Liver (tissue), 3 donors: ENCODE measurements around the gene ALX3.

Experiments
- EGR1 ChIP-seq, 2 donors: IDR thresholded peaks; 2 replicates each; pipeline ENCODE4 v1.6.1; 2016 to 2018; ENCODE audit warnings: antibody characterized with exemption in 2 of 2, low read depth in 2 of 2
- FOXA1 ChIP-seq: IDR thresholded peaks from 2 replicates; pipeline ENCODE4 v1.6.1; 2016; ENCODE audit warnings: antibody characterized with exemption
- RAD21 ChIP-seq, 2 donors: IDR thresholded peaks; 2 replicates each; pipeline ENCODE4 v1.6.1; 2016; ENCODE audit warnings: antibody characterized with exemption in 2 of 2, mild to moderate bottlenecking in 2 of 2
- SP1 ChIP-seq: IDR thresholded peaks from 2 replicates; pipeline ENCODE4 v1.6.1; 2018; ENCODE audit warnings: antibody characterized with exemption, mild to moderate bottlenecking
- YY1 ChIP-seq: IDR thresholded peaks from 2 replicates; pipeline ENCODE4 v1.6.1; 2016; ENCODE audit warnings: antibody characterized with exemption, mild to moderate bottlenecking
- TF ChIP-seq, protein P1 (sequence below): fragments of 150-350 bp; IDR thresholded peaks from 2 replicates; pipeline ENCODE4 v1.5.1; 2017; ENCODE audit warnings: improper control_type of control experiment, low read depth, low read length; ENCODE audit not compliant: missing input control
- TF ChIP-seq, protein P2 (sequence below): IDR thresholded peaks from 2 replicates; pipeline ENCODE4 v1.6.1; 2016; ENCODE audit warnings: antibody characterized with exemption, mild to moderate bottlenecking
- TF ChIP-seq, protein P3 (sequence below): IDR thresholded peaks from 2 replicates; pipeline ENCODE4 v1.6.1; 2016; ENCODE audit warnings: antibody characterized with exemption
- TF ChIP-seq, protein P4 (sequence below): IDR thresholded peaks from 2 replicates; pipeline ENCODE4 v1.6.1; 2016; ENCODE audit warnings: antibody characterized with exemption
- TF ChIP-seq, protein P5 (sequence below): IDR thresholded peaks from 2 replicates; pipeline ENCODE4 v1.6.1; 2016; ENCODE audit warnings: antibody characterized with exemption
- donor health status: healthy.
- donor health status: healthy.

DNA sequence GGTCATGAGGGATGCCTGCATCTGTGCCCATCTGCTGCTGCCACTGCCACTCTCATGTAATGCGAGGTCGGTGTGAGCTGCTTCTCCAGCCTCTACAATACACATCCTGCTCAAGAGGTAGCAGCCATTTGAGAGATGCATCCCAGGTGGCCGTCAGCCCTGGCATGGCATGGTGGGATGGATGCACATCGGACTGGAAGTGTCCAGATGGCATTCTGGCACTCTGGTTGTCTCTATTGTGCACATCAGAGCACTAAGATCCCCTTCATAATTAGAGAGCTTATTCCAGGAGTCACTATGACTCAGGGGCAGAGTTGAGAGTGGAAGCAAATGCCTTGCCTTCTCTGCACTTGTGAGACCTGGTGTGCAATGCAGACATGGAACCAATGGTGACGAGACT lies 32.2 kb downstream of the ALX3 start:
- TF ChIP-seq, protein P1, sequence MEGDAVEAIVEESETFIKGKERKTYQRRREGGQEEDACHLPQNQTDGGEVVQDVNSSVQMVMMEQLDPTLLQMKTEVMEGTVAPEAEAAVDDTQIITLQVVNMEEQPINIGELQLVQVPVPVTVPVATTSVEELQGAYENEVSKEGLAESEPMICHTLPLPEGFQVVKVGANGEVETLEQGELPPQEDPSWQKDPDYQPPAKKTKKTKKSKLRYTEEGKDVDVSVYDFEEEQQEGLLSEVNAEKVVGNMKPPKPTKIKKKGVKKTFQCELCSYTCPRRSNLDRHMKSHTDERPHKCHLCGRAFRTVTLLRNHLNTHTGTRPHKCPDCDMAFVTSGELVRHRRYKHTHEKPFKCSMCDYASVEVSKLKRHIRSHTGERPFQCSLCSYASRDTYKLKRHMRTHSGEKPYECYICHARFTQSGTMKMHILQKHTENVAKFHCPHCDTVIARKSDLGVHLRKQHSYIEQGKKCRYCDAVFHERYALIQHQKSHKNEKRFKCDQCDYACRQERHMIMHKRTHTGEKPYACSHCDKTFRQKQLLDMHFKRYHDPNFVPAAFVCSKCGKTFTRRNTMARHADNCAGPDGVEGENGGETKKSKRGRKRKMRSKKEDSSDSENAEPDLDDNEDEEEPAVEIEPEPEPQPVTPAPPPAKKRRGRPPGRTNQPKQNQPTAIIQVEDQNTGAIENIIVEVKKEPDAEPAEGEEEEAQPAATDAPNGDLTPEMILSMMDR = no peak
- TF ChIP-seq EGR1 (IDR thresholded peaks at IDR 0.05; ENCODE audit: low read depth in 2 of 2) = no peak
- TF ChIP-seq, protein P2, sequence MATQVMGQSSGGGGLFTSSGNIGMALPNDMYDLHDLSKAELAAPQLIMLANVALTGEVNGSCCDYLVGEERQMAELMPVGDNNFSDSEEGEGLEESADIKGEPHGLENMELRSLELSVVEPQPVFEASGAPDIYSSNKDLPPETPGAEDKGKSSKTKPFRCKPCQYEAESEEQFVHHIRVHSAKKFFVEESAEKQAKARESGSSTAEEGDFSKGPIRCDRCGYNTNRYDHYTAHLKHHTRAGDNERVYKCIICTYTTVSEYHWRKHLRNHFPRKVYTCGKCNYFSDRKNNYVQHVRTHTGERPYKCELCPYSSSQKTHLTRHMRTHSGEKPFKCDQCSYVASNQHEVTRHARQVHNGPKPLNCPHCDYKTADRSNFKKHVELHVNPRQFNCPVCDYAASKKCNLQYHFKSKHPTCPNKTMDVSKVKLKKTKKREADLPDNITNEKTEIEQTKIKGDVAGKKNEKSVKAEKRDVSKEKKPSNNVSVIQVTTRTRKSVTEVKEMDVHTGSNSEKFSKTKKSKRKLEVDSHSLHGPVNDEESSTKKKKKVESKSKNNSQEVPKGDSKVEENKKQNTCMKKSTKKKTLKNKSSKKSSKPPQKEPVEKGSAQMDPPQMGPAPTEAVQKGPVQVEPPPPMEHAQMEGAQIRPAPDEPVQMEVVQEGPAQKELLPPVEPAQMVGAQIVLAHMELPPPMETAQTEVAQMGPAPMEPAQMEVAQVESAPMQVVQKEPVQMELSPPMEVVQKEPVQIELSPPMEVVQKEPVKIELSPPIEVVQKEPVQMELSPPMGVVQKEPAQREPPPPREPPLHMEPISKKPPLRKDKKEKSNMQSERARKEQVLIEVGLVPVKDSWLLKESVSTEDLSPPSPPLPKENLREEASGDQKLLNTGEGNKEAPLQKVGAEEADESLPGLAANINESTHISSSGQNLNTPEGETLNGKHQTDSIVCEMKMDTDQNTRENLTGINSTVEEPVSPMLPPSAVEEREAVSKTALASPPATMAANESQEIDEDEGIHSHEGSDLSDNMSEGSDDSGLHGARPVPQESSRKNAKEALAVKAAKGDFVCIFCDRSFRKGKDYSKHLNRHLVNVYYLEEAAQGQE = no peak
- TF ChIP-seq FOXA1 = no peak
- TF ChIP-seq, protein P3, sequence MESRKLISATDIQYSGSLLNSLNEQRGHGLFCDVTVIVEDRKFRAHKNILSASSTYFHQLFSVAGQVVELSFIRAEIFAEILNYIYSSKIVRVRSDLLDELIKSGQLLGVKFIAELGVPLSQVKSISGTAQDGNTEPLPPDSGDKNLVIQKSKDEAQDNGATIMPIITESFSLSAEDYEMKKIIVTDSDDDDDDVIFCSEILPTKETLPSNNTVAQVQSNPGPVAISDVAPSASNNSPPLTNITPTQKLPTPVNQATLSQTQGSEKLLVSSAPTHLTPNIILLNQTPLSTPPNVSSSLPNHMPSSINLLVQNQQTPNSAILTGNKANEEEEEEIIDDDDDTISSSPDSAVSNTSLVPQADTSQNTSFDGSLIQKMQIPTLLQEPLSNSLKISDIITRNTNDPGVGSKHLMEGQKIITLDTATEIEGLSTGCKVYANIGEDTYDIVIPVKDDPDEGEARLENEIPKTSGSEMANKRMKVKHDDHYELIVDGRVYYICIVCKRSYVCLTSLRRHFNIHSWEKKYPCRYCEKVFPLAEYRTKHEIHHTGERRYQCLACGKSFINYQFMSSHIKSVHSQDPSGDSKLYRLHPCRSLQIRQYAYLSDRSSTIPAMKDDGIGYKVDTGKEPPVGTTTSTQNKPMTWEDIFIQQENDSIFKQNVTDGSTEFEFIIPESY = no peak
- no peak for TF ChIP-seq SP1
- TF ChIP-seq, protein P4, sequence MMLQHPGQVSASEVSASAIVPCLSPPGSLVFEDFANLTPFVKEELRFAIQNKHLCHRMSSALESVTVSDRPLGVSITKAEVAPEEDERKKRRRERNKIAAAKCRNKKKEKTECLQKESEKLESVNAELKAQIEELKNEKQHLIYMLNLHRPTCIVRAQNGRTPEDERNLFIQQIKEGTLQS = no peak
- TF ChIP-seq RAD21 (IDR thresholded peaks at IDR 0.05) = no peak
- no peak for TF ChIP-seq YY1
- TF ChIP-seq, protein P5, sequence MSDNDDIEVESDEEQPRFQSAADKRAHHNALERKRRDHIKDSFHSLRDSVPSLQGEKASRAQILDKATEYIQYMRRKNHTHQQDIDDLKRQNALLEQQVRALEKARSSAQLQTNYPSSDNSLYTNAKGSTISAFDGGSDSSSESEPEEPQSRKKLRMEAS = no peak
